SU-DHL-6 (cell line): ENCODE measurements around the gene HMG20B.

ENCODE experiments used
- H2AFZ ChIP-seq: fragments of 200-600 bp; sonication (generic); 2 replicates; pipeline ENCODE4 v1.6.1; 2014; ENCODE audit warnings: low read depth, mild to moderate bottlenecking, moderate library complexity, mixed read lengths, antibody characterized with exemption, low read length; ENCODE audit not compliant: severe bottlenecking
- H3F3A ChIP-seq: fragments of 200-600 bp; shearing (Covaris generic); 2 replicates; pipeline ENCODE4 v1.6.0; 2016; ENCODE audit warnings: antibody characterized with exemption, mild to moderate bottlenecking; ENCODE audit not compliant: insufficient read depth
- H3K27ac ChIP-seq: fragments of 200-600 bp; sonication (generic); 2 replicates; pipeline ENCODE4 v1.5.1; 2016; ENCODE audit warnings: low read depth, mild to moderate bottlenecking, low read length, moderate library complexity, mixed read lengths
- H3K27me3 ChIP-seq: fragments of 200-600 bp; sonication (generic), shearing (Covaris generic); 2 replicates; pipeline ENCODE4 v1.6.0; 2014; ENCODE audit warnings: mild to moderate bottlenecking, low read length
- H3K36me3 ChIP-seq: fragments of 200-600 bp; sonication (generic); 2 replicates; pipeline ENCODE4 v1.6.1; 2014; ENCODE audit warnings: mild to moderate bottlenecking, low read length, mixed read lengths
- H3K4me2 ChIP-seq: fragments of 300-600, 200-600 bp; shearing (Covaris generic), sonication (generic); 2 replicates; pipeline ENCODE4 v1.6.0; 2014; ENCODE audit warnings: low read length, low read depth, mild to moderate bottlenecking; ENCODE audit not compliant: poor library complexity, severe bottlenecking
- H3K4me3 ChIP-seq: fragments of 200-600 bp; sonication (generic); 2 replicates; pipeline ENCODE4 v1.5.1; 2014; ENCODE audit warnings: antibody characterized with exemption, low read length, mild to moderate bottlenecking, mixed read lengths; ENCODE audit not compliant: insufficient read depth, poor library complexity, severe bottlenecking
- H3K79me2 ChIP-seq: fragments of 200-600 bp; sonication (generic); 2 replicates; pipeline ENCODE4 v1.6.1; 2014; ENCODE audit warnings: mild to moderate bottlenecking, low read length, moderate library complexity; ENCODE audit not compliant: insufficient read depth
- H3K9ac ChIP-seq: fragments of 200-600 bp; sonication (generic); 2 replicates; pipeline ENCODE4 v1.7.0; 2014; ENCODE audit warnings: mild to moderate bottlenecking, low read length
- H3K9me2 ChIP-seq: fragments of 200-600 bp; sonication (generic); replicated peaks from 2 replicates; pipeline ENCODE4 v1.6.1; 2014; ENCODE audit warnings: low read length; ENCODE audit not compliant: insufficient read depth
- H3K9me3 ChIP-seq: fragments of 200-600 bp; sonication (generic); 2 replicates; pipeline ENCODE4 v1.6.1; 2014; ENCODE audit warnings: low read length, mixed read lengths; ENCODE audit not compliant: insufficient read depth
- H4K20me1 ChIP-seq: fragments of 200-600 bp; sonication (generic); 2 replicates; pipeline ENCODE4 v1.6.1; 2014; ENCODE audit warnings: low read depth, mild to moderate bottlenecking, antibody characterized with exemption, low read length, moderate library complexity, mixed read lengths
- EZH2phosphoT487 ChIP-seq: fragments of 200-600 bp; sonication (generic), shearing (Covaris generic); conservative IDR thresholded peaks from 2 replicates; pipeline ENCODE4 v1.6.1; 2018; ENCODE audit warnings: mild to moderate bottlenecking, antibody characterized with exemption, low read length, moderate library complexity, mixed read lengths
- TF ChIP-seq, protein P1 (sequence below): fragments of 200-600 bp; sonication (generic); IDR thresholded peaks from one replicate; pipeline ENCODE4 v1.5.1; 2017; ENCODE audit warnings: antibody characterized with exemption, mild to moderate bottlenecking, low read length, moderate library complexity; ENCODE audit not compliant: insufficient read depth, poor library complexity, severe bottlenecking

HMG20B gene

DNA sequence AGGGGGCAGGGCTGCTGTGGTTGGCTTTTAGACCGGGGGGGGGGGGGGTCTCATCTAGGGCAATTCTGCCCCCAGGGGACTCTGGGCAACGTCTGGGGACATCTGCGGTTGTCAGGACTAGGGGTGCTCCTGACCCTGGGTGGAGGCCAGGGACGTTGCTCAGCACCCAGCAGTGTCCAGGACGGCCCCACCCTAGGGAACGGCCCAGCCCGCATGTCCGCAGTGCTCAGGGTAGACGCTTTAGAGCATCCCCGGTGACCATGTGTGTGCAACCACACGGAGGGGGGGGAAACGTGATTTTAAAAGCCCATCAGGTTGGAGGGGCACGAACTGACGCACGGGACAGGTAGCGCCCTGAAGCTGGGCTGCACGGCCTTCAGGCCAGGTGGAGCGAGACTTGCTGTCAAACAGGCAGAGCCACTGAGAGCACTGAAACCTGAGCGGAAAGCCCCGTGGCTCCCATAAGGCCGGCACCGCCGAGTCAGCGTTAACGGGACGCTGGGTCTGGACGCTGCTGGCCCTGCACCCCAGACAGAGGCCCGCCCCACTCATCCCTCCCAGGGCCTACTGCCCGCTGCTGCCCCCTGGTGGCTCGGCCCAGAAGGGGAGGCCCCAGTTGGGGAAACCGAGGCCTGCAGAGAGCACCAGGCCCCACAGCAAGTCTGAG, 45.5 kb downstream of the HMG20B start:
- Histone ChIP-seq H3K9me2 (no peaks in the 10 kb centered on the region), H3K4me2 (no peak overlapping the region), H3F3A (no peaks in the 10 kb centered on the region), H3K27me3 (no peaks in the 10 kb centered on the region), H3K9ac (no peak overlapping the region), H2AFZ (no peak overlapping the region), H3K27ac (no peak overlapping the region), H3K79me2 (no peaks in the 10 kb centered on the region), H3K9me3 (no peaks in the 10 kb centered on the region), H4K20me1 (no peaks in the 10 kb centered on the region), H3K36me3 (no peaks in the 10 kb centered on the region), H3K4me3 (no peak overlapping the region)
- no peak for TF ChIP-seq EZH2phosphoT487
- TF ChIP-seq, protein P1, sequence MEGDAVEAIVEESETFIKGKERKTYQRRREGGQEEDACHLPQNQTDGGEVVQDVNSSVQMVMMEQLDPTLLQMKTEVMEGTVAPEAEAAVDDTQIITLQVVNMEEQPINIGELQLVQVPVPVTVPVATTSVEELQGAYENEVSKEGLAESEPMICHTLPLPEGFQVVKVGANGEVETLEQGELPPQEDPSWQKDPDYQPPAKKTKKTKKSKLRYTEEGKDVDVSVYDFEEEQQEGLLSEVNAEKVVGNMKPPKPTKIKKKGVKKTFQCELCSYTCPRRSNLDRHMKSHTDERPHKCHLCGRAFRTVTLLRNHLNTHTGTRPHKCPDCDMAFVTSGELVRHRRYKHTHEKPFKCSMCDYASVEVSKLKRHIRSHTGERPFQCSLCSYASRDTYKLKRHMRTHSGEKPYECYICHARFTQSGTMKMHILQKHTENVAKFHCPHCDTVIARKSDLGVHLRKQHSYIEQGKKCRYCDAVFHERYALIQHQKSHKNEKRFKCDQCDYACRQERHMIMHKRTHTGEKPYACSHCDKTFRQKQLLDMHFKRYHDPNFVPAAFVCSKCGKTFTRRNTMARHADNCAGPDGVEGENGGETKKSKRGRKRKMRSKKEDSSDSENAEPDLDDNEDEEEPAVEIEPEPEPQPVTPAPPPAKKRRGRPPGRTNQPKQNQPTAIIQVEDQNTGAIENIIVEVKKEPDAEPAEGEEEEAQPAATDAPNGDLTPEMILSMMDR = peak; percentile 90

DNA sequence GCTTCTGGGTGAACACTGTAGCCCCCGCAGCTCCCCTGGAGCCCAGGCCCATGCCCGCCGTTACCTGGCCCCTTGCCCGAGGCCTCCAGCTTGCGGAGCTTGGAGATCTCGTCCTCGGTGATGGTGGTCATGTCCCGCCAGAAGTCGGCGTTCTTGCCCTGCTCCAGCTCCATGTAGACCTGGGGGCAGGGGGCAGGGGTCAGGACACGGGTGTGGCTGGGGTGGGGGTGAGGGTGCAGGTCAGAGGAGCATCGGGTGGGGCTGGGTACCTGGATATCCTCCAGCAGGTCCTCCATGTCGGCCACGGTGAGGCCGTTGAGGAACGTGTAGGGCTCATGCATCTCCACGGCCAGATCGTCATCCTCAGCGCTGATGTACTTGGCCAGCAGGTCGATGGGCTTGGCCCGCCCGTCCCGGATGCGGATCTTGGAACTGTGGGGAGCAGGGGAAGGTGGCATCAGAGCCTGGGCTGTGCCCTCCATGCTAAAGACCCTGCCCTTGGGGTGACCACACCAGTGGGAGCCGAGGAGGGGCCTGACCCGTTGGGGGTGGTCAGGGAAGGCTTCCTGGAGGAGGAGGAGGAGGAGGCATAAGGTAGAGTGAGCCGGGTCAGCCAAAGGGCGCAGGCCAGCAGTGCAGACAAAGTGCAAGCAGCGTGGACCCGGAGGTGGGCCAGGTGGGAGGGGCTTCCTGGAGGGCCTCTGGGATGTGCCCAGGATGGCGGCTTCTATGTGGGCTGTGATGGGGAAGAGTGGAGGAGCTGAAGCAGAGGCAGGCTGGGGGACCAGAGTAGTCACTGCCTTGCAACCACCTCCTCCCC, 46.3 kb downstream of the HMG20B start:
- H3K4me2 ChIP-seq = no peak overlapping the region
- TF ChIP-seq, protein P1 = no peak
- TF ChIP-seq EZH2phosphoT487 = no peak
- no peaks in the 10 kb centered on the region for H3K36me3 ChIP-seq

DNA sequence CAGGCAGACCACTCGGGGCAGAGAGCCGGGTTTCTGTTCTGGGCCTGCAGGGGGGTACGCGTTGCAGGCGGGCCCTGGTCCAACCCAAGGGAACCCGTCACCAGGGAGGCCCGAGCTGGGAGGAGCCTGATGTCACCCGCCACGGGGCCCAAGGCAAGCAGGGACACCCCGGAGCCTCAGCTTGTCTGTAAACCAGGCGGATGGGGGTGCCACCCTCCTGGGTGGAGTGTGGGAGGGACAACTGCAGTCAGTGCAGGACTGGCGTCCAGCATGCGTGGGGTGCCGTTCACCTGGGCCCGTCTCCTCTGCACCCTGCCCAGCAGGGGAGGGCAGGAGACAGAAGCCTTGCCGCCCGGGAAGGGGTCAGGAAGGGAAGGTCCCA, 46.9 kb downstream of the HMG20B start:
- H3K27ac ChIP-seq = no peak overlapping the region
- no peaks in the 10 kb centered on the region for H3K36me3 ChIP-seq
- no peak overlapping the region for H3K4me2 ChIP-seq
- no peak overlapping the region for H2AFZ ChIP-seq
- no peak overlapping the region for H3K9ac ChIP-seq
- H4K20me1 ChIP-seq = no peaks in the 10 kb centered on the region
- no peak overlapping the region for H3K4me3 ChIP-seq
- peaks cover 9% of the 10 kb centered on the region; the same call in 1 of the 2 replicates for H3K79me2 ChIP-seq
- H3K9me2 ChIP-seq = no peaks in the 10 kb centered on the region
- H3K27me3 ChIP-seq = no peaks in the 10 kb centered on the region
- H3K9me3 ChIP-seq = no peaks in the 10 kb centered on the region
- no peaks in the 10 kb centered on the region for H3F3A ChIP-seq
- TF ChIP-seq EZH2phosphoT487 = no peak
- TF ChIP-seq, protein P1 = no peak

More for the DNA sequence above, 46.3 kb downstream of the HMG20B start:
- H3K9me3 ChIP-seq = no peaks in the 10 kb centered on the region
- no peaks in the 10 kb centered on the region for H3K9me2 ChIP-seq
- no peaks in the 10 kb centered on the region for H3F3A ChIP-seq
- H3K27me3 ChIP-seq = no peaks in the 10 kb centered on the region
- no peak overlapping the region for H3K27ac ChIP-seq
- H3K79me2 ChIP-seq = peaks cover 3% of the 10 kb centered on the region; the same call in 1 of the 2 replicates
- no peak overlapping the region for H2AFZ ChIP-seq
- H3K4me3 ChIP-seq = no peak overlapping the region
- H4K20me1 ChIP-seq = no peaks in the 10 kb centered on the region
- no peak overlapping the region for H3K9ac ChIP-seq
